NCI-H1930 (cell line): Measurements from ENCODE around the gene BCAT1.
"Not testable (repeated sequence)": the region's sequence is repeated elsewhere in the genome, so short reads cannot be mapped to it uniquely, and the experiment has no call there.

Source experiments
- DNase-seq, 2 experiments: peaks; one replicate each; lab custom pipeline; 2025; lab: John Stamatoyannopoulos, UW

Gene BCAT1

GRCh38 chr12:24898606-24899005, 50.3 kb downstream of the BCAT1 start:
- no peak for DNase-seq

GRCh38 chr12:24898185-24898584, 50.7 kb downstream of the BCAT1 start:
- DNase-seq, result no peak

- no peak for DNase-seq
Observed at GRCh38 chr12:24896171-24896570, 52.7 kb downstream of the BCAT1 start.

- DNase-seq, result no peak
Observed at GRCh38 chr12:24895612-24896011, 53.3 kb downstream of the BCAT1 start.

GRCh38 chr12:24894879-24895278, 54.0 kb downstream of the BCAT1 start:
- no peak for DNase-seq

GRCh38 chr12:24890048-24890803, 58.7 kb downstream of the BCAT1 start:
- DNase-seq, result no peak

DNA sequence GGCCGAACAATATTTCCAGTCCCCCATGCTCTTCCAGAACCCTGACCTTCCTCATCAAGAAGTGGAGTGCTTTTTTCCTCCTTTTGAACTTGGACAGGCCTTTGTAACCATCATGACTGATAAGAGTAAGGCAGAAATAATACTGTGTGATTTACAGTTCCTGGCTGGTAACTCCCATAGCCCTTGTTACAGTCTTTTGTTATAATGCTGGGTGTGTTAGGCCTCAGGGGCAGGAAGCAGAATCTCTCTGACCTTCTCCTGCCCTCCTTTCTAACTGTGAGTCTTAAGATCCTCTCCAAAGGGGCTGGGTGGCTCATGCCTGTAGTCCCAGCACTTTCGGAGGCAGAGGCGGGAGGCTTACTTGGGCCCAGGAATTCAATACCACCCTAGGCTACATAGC, 59.5 kb downstream of the BCAT1 start:
- DNase-seq, result no peak

GRCh38 chr12:24888813-24889212, 60.1 kb downstream of the BCAT1 start:
- no peak for DNase-seq

DNA sequence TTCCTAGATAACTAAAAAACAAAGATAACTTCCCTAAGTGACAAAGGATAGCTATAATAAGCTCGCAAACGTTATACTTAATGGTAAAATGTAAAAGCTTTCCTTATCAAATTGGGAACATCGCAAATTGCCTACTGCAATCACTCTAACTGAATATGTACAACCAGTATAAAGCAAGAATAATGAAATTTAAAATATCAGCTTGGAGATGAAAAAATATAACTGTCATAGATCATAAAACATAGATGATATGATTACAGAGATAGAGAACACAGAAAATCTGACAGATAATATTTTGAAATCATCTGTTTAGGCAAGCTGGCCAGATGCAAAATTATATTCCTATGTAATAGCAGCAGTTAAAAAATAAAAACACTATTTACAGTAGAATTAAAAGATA, 64.0 kb downstream of the BCAT1 start:
- DNase-seq, result no peak

GRCh38 chr12:24881724-24882371, 67.1 kb downstream of the BCAT1 start:
- no peak for DNase-seq

- no peak for DNase-seq
Observed at GRCh38 chr12:24881227-24881626, 67.7 kb downstream of the BCAT1 start.

GRCh38 chr12:24880732-24881131, 68.2 kb downstream of the BCAT1 start:
- DNase-seq, result no peak

DNA sequence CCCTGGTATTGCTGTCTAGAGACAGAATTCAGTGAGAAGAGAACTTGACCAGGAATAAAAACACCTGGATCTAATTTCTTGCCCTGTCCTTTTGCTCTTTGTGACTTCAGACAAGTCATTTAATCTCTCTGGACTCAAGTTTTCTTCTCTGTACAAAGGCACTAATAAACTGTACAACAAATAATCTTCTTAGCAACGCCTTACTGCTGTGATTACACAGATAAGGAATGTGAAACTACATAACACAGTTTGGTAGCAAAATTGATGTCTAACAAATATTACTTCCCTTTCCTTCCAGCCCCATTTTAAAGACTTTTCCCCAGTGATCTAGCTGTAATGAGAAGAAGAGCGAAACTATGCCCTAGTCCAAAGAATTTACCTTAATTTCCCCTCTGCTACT, 69.3 kb downstream of the BCAT1 start:
- DNase-seq, result no peak

DNA sequence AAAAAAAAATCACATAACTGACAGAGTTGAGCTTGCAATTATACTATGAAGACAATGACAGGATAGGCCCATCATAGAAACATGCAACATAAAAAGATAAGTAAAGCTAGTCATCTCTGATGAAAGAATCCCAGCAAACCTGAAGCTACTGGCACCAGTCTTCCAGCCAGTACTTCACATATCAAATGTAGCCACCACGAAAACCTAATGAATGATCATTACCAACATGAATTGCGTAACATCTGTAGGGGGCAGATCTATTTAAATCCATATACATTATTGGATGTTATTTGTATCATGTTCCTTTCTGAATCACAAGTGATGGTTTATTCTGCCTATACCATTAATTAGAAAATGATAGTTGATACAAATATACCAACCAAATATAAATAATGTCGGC, 73.9 kb downstream of the BCAT1 start:
- no peak for DNase-seq

- DNase-seq, result no peak
Observed at GRCh38 chr12:24872211-24872610, 76.7 kb downstream of the BCAT1 start.

DNA sequence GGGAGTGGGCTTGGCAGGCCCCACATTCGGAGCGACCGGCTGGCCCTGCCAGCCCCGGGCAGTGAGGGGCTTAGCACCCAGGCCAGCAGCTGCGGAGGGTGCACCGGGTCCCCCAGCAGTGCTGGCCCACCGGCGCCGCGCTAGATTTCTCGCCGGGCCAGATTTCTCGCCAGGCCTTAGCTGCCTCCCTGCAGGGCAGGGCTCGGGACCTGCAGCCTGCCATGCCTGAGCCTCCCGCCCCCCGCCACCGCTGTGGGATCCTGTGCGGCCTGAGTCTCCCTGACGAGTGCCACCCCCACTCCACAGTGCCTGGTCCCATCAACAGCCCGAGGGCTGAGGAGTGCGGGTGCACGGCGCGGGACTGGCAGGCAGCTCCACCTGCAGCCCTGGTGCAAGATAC, 82.8 kb downstream of the BCAT1 start:
- DNase-seq, result not testable (repeated sequence)

- no peak for DNase-seq
Observed at GRCh38 chr12:24864796-24865125, 84.1 kb downstream of the BCAT1 start.

- DNase-seq, result no peak
Observed at GRCh38 chr12:24861766-24862540, 86.9 kb downstream of the BCAT1 start.

- DNase-seq, result no peak
Observed at GRCh38 chr12:24860546-24860945, 88.4 kb downstream of the BCAT1 start.

GRCh38 chr12:24856541-24856940, 92.4 kb downstream of the BCAT1 start:
- DNase-seq, result no peak

GRCh38 chr12:24854908-24855307, 94.0 kb downstream of the BCAT1 start:
- no peak for DNase-seq

DNA sequence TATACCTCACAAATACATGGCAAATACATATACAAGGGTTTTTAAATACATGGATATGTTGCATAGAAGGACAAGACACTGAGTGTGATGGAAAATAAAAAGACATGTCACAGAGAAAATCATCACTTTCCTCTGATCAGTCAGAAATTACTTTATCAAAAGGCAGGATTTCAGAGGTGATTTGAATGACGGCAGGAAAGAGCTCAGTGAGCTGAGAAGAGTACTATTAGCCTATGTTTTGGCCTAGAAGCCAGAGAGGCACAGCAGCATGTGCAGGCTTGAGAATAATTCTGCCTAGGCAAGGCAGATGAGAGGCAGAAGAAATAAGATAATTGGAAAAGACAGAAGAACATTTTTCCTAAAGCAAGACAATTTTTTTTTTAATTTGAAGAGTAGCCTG, 94.9 kb downstream of the BCAT1 start:
- no peak for DNase-seq

DNA sequence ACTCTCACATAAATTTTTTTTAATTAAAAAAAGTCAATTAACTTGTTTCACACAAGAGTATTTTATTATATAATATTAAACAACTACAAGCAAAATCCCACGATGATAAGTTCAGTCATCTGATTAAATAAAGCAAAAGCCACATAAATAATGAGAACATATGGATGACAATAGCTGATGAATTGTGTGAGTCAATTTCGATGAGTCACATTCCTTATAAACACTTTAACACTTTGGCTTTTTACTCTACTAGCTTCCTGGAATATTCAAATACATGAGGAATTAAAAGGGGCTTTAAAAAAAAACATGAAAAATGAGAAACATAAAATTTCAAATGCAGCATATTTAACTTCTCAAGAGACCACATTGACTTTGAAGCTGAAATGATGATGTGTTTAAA, 95.3 kb downstream of the BCAT1 start:
- DNase-seq, result no peak
